GM23338 (cell line): ENCODE measurements around the gene TSHZ2. TPM values are rescaled to one million over a fixed set of nuclear protein-coding genes. Genes with fewer than 3 reads are reported as not detected.

Experiments
- ATAC-seq: fragments of 200-7000 bp; cut with Tn5 transposase; 3 replicates; pipeline ENCODE4 v1.9.1; 2020
- DNase-seq: peaks from one replicate; pipeline ENCODE4 v3.0.0-alpha.2; 2015; ENCODE audit warnings: low spot score
- H2AFZ ChIP-seq: fragments of 200-600 bp; sonication (generic); 2 replicates; pipeline ENCODE4 v1.8.0; 2016; ENCODE audit warnings: antibody characterized with exemption, mild to moderate bottlenecking, moderate library complexity
- H3F3A ChIP-seq: fragments of 200-600 bp; sonication (generic); replicated peaks from 2 replicates; pipeline ENCODE4 v1.8.0; 2017; ENCODE audit warnings: antibody characterized with exemption, mixed run types, low read depth
- H3K27ac ChIP-seq: fragments of 200-600 bp; sonication (generic); 2 replicates; pipeline ENCODE4 v1.6.1; 2016; ENCODE audit warnings: low read depth
- H3K27me3 ChIP-seq: fragments of 200-600 bp; sonication (generic); 2 replicates; pipeline ENCODE4 v1.8.0; 2016; ENCODE audit warnings: mild to moderate bottlenecking, mixed run types, moderate library complexity; ENCODE audit not compliant: insufficient read depth
- H3K36me3 ChIP-seq: fragments of 200-600 bp; sonication (generic); 2 replicates; pipeline ENCODE4 v1.8.0; 2016; ENCODE audit warnings: mild to moderate bottlenecking; ENCODE audit not compliant: insufficient read depth
- H3K4me1 ChIP-seq: fragments of 200-600 bp; sonication (generic); 2 replicates; pipeline ENCODE4 v1.8.0; 2016; ENCODE audit warnings: mild to moderate bottlenecking, moderate library complexity; ENCODE audit not compliant: insufficient read depth
- H3K4me2 ChIP-seq: fragments of 200-600 bp; sonication (generic); 2 replicates; pipeline ENCODE4 v1.7.1; 2017; ENCODE audit warnings: mixed run types
- H3K4me3 ChIP-seq: fragments of 200-600 bp; sonication (generic); 2 replicates; pipeline ENCODE4 v1.6.1; 2016; ENCODE audit warnings: mixed run types
- H3K79me2 ChIP-seq: fragments of 200-600 bp; sonication (generic); replicated peaks from 2 replicates; pipeline ENCODE4 v1.8.0; 2017; ENCODE audit warnings: mild to moderate bottlenecking; ENCODE audit not compliant: insufficient read depth
- H3K9me2 ChIP-seq: fragments of 200-600 bp; sonication (generic); 2 replicates; pipeline ENCODE4 v1.8.0; 2017; ENCODE audit not compliant: insufficient read depth
- H4K20me1 ChIP-seq: fragments of 200-600 bp; sonication (generic); replicated peaks from 2 replicates; pipeline ENCODE4 v1.8.0; 2017; ENCODE audit warnings: mild to moderate bottlenecking; ENCODE audit not compliant: insufficient read depth
- H3K27ac Mint-ChIP-seq: 2 replicates; pipeline ENCODE4 v1.8.0; 2020; ENCODE audit warnings: inconsistent platforms, mild to moderate bottlenecking, moderate library complexity, mixed read lengths
- H3K27me3 Mint-ChIP-seq: 3 replicates; pipeline ENCODE4 v1.8.0; 2022; ENCODE audit warnings: low read depth, mild to moderate bottlenecking, moderate library complexity, mixed read lengths, inconsistent platforms; ENCODE audit not compliant: insufficient read depth, poor library complexity
- H3K36me3 Mint-ChIP-seq: 3 replicates; pipeline ENCODE4 v1.8.0; 2021; ENCODE audit warnings: low read depth, mild to moderate bottlenecking, inconsistent platforms, moderate library complexity, mixed read lengths
- H3K4me1 Mint-ChIP-seq: 3 replicates; pipeline ENCODE4 v1.8.0; 2020; ENCODE audit warnings: mild to moderate bottlenecking, inconsistent platforms, mixed read lengths
- H3K4me3 Mint-ChIP-seq: 3 replicates; pipeline ENCODE4 v1.8.0; 2021; ENCODE audit warnings: moderate library complexity, mild to moderate bottlenecking, inconsistent platforms, mixed read lengths
- H3K9me3 Mint-ChIP-seq: 3 replicates; pipeline ENCODE4 v1.8.0; 2020; ENCODE audit warnings: moderate library complexity, mild to moderate bottlenecking, inconsistent platforms, mixed read lengths
- CREB1 ChIP-seq: fragments of 250-450 bp; sonication (Bioruptor Pico); IDR thresholded peaks from 2 replicates; pipeline ENCODE4 v1.5.0; 2020; ENCODE audit warnings: low read depth, mild to moderate bottlenecking, moderate library complexity
- CTCF ChIP-seq, 2 experiments: fragments of 200-600 bp in 1 of 2; sonication (generic) in 1 of 2; conservative IDR thresholded peaks; 2 replicates each; pipeline versions ENCODE4 v1.5.1 to v1.6.1; 2016 to 2017; ENCODE audit warnings: antibody characterized with exemption in 2 of 2, low read depth in 2 of 2, mild to moderate bottlenecking in 2 of 2, moderate library complexity in 1 of 2
- EZH2 ChIP-seq: fragments of 200-600 bp; sonication (generic); IDR thresholded peaks from one replicate; pipeline ENCODE4 v1.8.0; 2017; ENCODE audit warnings: antibody characterized with exemption, mild to moderate bottlenecking, low read depth; ENCODE audit not compliant: unreplicated experiment
- EZH2phosphoT487 ChIP-seq: fragments of 200-600 bp; sonication (generic); IDR thresholded peaks from one replicate; pipeline ENCODE4 v1.8.1; 2018; ENCODE audit warnings: antibody characterized with exemption; ENCODE audit not compliant: unreplicated experiment
- JUNB ChIP-seq: IDR thresholded peaks from one replicate; pipeline ENCODE4 v1.6.1; 2016; ENCODE audit warnings: antibody characterized with exemption; ENCODE audit not compliant: unreplicated experiment
- NANOG ChIP-seq: IDR thresholded peaks from 2 replicates; pipeline ENCODE4 v1.6.1; 2016; ENCODE audit warnings: antibody characterized with exemption, borderline replicate concordance
- POLR2AphosphoS5 ChIP-seq: IDR thresholded peaks from 2 replicates; pipeline ENCODE4 v1.6.1; 2016; ENCODE audit warnings: antibody characterized with exemption, low read depth
- STAT1 ChIP-seq: IDR thresholded peaks from one replicate; pipeline ENCODE4 v1.6.1; 2016; ENCODE audit warnings: antibody characterized with exemption; ENCODE audit not compliant: unreplicated experiment
- polyA plus RNA-seq: library from polyadenylated mRNA; unstranded; fragments of >200 nt; fragmentation: Nextera tagmentation; extraction: Ambion mirVana; gene quantifications from 2 replicates; pipeline ENCODE4 v1.2.1, GENCODE V29; 2016
- total RNA-seq: library from RNA; depleted of rRNA; stranded (reverse); fragments of >200 nt; shearing (Covaris generic); gene quantifications from 2 replicates; pipeline ENCODE4 v1.2.3, GENCODE V29; 2014
- TF ChIP-seq, protein P1 (sequence below): IDR thresholded peaks from 2 replicates; pipeline ENCODE4 v1.6.1; 2016; ENCODE audit warnings: antibody characterized with exemption
- TF ChIP-seq, protein P2 (sequence below): IDR thresholded peaks from one replicate; pipeline ENCODE4 v1.6.1; 2018; ENCODE audit warnings: antibody characterized with exemption; ENCODE audit not compliant: unreplicated experiment

TSHZ2 gene
- total and polyA plus RNA-seq, 2 experiments from 2014 or later = 0.49 to 1.3 TPM

DNA sequence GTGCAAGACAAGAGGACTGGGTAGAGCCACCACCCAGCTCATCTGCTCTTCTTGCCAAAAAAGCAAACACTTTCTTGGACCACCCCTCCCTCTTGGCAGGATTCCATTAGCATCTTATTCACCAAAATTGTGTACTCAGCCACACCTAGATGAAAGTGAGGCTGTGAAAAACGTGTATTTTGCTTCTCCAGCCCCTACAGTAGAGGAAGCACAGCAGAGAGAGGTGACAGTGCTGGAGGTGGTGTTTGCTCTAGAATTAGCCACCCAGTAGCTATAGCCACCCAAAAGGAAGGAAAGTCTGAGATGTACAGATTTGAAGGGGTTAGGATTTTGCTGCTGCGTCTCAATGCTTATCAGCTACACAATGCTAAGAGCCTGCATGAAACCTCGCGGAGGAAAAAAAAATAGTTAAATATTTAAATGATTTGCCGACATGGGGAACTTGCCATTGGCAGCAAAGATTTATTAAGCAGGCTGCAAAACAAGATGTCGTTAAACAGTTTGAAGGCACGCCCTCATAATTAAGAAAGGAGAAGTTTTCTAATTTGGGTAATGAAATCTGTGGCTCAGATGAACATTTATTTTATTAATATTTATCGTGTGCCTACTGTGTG lies 334.1 kb downstream of the TSHZ2 start:
- Mint-ChIP-seq H3K27ac (no peak overlapping the region), H3K9me3 (no peaks in the 10 kb centered on the region), H3K36me3 (no peaks in the 10 kb centered on the region), H3K4me1 (no peaks in the 10 kb centered on the region), H3K27me3 (no peaks in the 10 kb centered on the region), H3K4me3 (no peak overlapping the region)
- ATAC-seq (no peak), DNase-seq (no peak)
- Histone ChIP-seq H3K27ac (no peak overlapping the region), H3F3A (no peaks in the 10 kb centered on the region), H2AFZ (no peak overlapping the region), H4K20me1 (no peaks in the 10 kb centered on the region), H3K4me1 (no peaks in the 10 kb centered on the region), H3K9me2 (no peaks in the 10 kb centered on the region), H3K27me3 (no peaks in the 10 kb centered on the region), H3K4me3 (no peak overlapping the region), H3K36me3 (no peaks in the 10 kb centered on the region), H3K4me2 (no peak overlapping the region), H3K79me2 (no peaks in the 10 kb centered on the region)
- no peak for TF ChIP-seq JUNB

- no peaks in the 10 kb centered on the region for H3K9me3 Mint-ChIP-seq
- H3F3A ChIP-seq = no peaks in the 10 kb centered on the region
- no peaks in the 10 kb centered on the region for H3K27me3 ChIP-seq
- no peaks in the 10 kb centered on the region for H4K20me1 ChIP-seq
- no peaks in the 10 kb centered on the region for H3K79me2 ChIP-seq
- no peaks in the 10 kb centered on the region for H3K36me3 Mint-ChIP-seq
- DNase-seq (no peak), ATAC-seq (no peak)
- no peak overlapping the region for H2AFZ ChIP-seq
- no peaks in the 10 kb centered on the region for H3K27me3 Mint-ChIP-seq
- TF ChIP-seq JUNB = no peak
- no peaks in the 10 kb centered on the region for H3K9me2 ChIP-seq
- H3K4me1 ChIP-seq = no peaks in the 10 kb centered on the region
- no peak overlapping the region for H3K4me3 ChIP-seq
- H3K4me2 ChIP-seq = no peak overlapping the region
- no peak overlapping the region for H3K27ac Mint-ChIP-seq
- no peaks in the 10 kb centered on the region for H3K36me3 ChIP-seq
- no peak overlapping the region for H3K4me3 Mint-ChIP-seq
- no peaks in the 10 kb centered on the region for H3K4me1 Mint-ChIP-seq
- no peak overlapping the region for H3K27ac ChIP-seq
Observed at GRCh38 chr20:53307964-53308597, 335.9 kb downstream of the TSHZ2 start.

- Histone ChIP-seq H3K36me3 (no peaks in the 10 kb centered on the region), H3K4me2 (no peak overlapping the region), H3K27me3 (no peaks in the 10 kb centered on the region), H4K20me1 (no peaks in the 10 kb centered on the region), H2AFZ (no peak overlapping the region), H3K4me1 (no peaks in the 10 kb centered on the region), H3K9me2 (no peaks in the 10 kb centered on the region), H3K27ac (no peak overlapping the region), H3F3A (no peaks in the 10 kb centered on the region), H3K4me3 (no peak overlapping the region), H3K79me2 (no peaks in the 10 kb centered on the region)
- Mint-ChIP-seq H3K36me3 (no peaks in the 10 kb centered on the region), H3K27ac (no peak overlapping the region), H3K4me1 (no peaks in the 10 kb centered on the region), H3K9me3 (no peaks in the 10 kb centered on the region), H3K27me3 (no peaks in the 10 kb centered on the region), H3K4me3 (no peak overlapping the region)
- ATAC-seq (no peak), DNase-seq (no peak)
- no peak for TF ChIP-seq EZH2phosphoT487
- no peak for TF ChIP-seq NANOG
- no peak for TF ChIP-seq STAT1
- no peak for TF ChIP-seq CTCF (conservative IDR thresholded peaks at IDR 0.05; ENCODE audit: low read depth in 2 of 2)
- TF ChIP-seq EZH2 = no peak
- no peak for TF ChIP-seq CREB1
- TF ChIP-seq, protein P1, sequence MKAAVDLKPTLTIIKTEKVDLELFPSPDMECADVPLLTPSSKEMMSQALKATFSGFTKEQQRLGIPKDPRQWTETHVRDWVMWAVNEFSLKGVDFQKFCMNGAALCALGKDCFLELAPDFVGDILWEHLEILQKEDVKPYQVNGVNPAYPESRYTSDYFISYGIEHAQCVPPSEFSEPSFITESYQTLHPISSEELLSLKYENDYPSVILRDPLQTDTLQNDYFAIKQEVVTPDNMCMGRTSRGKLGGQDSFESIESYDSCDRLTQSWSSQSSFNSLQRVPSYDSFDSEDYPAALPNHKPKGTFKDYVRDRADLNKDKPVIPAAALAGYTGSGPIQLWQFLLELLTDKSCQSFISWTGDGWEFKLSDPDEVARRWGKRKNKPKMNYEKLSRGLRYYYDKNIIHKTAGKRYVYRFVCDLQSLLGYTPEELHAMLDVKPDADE = no peak
- TF ChIP-seq, protein P2, sequence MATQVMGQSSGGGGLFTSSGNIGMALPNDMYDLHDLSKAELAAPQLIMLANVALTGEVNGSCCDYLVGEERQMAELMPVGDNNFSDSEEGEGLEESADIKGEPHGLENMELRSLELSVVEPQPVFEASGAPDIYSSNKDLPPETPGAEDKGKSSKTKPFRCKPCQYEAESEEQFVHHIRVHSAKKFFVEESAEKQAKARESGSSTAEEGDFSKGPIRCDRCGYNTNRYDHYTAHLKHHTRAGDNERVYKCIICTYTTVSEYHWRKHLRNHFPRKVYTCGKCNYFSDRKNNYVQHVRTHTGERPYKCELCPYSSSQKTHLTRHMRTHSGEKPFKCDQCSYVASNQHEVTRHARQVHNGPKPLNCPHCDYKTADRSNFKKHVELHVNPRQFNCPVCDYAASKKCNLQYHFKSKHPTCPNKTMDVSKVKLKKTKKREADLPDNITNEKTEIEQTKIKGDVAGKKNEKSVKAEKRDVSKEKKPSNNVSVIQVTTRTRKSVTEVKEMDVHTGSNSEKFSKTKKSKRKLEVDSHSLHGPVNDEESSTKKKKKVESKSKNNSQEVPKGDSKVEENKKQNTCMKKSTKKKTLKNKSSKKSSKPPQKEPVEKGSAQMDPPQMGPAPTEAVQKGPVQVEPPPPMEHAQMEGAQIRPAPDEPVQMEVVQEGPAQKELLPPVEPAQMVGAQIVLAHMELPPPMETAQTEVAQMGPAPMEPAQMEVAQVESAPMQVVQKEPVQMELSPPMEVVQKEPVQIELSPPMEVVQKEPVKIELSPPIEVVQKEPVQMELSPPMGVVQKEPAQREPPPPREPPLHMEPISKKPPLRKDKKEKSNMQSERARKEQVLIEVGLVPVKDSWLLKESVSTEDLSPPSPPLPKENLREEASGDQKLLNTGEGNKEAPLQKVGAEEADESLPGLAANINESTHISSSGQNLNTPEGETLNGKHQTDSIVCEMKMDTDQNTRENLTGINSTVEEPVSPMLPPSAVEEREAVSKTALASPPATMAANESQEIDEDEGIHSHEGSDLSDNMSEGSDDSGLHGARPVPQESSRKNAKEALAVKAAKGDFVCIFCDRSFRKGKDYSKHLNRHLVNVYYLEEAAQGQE = no peak
- no peak for TF ChIP-seq POLR2AphosphoS5
Observed at GRCh38 chr20:53309515-53309914, 337.4 kb downstream of the TSHZ2 start.
